HG03159 (cell line): ENCODE measurements around the gene ITGA1.

Source experiments
- ATAC-seq: cut with Tn5 transposase; IDR thresholded peaks from one replicate; pipeline ENCODE4 v1.9.1; 2021; ENCODE audit warnings: mild to moderate bottlenecking, moderate library complexity; ENCODE audit not compliant: unreplicated experiment

Gene ITGA1

DNA sequence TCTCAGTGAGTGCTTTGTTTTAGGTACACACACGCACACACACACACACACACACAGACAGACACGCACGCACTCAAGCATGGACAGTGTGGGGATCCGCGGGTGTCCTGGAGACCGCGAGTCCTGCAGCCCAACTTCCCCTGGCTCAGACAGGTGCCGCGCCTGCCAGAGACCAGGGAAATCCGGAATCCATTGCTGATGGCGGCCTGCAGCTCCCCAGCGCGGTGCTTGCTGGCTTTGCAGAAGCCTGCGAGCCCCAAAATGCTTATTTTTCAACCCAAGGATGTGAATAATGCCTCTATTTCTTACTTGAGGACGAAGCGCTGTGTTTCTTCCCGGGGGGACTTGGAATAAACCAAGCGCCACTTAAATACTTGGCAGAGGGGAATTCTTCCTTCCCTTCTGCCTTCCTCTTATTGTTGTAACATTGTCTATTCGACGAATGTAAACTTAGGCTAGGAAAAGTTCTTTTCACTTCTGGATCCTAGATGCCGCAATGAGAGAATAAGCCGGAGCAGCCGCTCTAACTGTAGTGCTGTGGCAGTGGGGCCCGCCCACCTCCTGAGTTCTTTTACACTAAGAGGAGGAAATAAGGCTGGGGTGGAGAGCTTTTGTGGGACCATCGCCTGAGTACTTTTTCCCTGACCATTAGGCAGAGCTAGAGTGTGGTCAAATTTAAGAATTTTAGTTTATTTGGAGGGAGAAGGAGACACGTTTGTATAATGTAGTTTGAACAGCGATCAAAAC is 202.2 kb downstream of the ITGA1 start:
- ATAC-seq = peak; percentile 34

DNA sequence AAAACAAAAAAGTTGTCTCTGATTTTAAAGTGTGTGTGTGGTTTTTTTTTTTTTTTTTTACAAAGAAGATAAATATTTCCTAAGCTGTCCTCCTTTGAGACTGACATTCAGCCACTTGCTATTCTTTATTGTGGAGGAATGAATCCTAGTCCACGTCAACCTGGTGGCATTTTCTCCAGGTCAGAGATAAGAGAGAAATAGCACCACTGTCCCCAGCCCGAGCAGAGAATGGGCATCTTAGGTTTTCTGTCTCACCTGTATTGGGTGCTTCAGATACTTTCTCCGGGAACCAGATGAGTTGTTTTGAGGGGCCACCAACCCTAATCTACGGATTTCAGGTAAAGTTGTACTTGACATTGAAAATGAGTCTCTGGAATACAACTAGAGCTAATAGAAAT is 202.8 kb downstream of the ITGA1 start:
- ATAC-seq = no peak

- ATAC-seq = no peak
Observed at GRCh38 chr5:52993367-52993766, 205.7 kb downstream of the ITGA1 start.

- ATAC-seq = no peak
Observed at GRCh38 chr5:52994266-52994665, 206.6 kb downstream of the ITGA1 start.

DNA sequence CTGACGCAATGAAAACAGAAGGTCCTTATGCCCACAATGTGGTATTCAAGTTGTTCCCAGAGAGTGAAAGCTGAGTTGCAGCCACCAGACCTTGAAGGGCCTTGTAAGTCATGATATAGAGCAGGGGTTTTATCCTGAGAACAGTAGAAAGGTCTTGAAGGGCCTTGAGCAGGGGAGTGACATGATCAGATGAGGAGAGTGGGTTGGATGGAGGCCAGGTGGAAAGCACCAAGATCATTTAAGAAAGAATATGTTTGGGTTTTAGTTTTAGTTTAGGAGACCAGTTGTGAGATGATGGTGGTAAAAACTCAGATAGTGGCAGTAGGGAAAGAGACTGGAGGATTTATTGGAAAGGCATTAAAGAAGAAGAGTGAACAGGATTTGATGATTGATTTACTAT is 207.4 kb downstream of the ITGA1 start:
- ATAC-seq = no peak

DNA sequence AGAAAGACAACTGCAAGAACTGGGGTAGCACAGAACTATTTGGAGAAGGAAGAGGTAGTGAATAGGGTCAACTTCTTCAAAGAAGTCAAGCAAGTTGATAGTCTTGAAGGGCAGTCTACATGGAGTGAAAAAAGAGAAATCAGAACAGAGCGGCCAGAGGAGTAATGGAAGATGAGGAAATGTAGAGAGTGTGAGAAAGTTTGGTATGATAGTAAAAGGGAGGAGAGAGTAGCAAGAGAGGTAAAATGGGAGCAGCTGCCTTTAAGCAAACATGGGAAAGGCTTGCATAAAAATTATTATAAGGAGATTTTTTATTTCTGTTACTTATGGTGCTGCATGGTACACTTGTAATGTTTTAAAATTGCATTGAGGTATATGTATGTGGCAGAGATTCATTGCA is 208.2 kb downstream of the ITGA1 start:
- no peak for ATAC-seq

DNA sequence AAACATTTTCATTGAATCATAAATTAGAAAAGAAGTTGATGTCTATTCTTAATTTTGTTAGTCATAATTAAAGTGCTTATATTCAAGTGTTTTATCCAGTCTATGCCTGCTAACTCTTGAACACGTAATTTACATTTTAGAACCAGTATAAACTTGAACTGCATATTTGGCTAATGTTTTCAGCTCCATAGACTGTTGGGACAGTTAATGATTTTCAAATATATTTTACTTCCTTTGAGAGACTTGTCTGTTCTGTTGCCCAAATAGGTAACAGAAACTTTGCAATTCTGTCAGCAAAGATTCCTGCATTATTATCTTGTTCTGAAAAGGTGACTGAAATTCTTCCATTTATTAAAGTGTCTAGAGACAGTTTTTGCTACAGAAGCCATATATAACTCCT is 209.3 kb downstream of the ITGA1 start:
- no peak for ATAC-seq

- no peak for ATAC-seq
Observed at GRCh38 chr5:52997424-52997823, 209.7 kb downstream of the ITGA1 start.

GRCh38 chr5:52998552-52999313 is 211.0 kb downstream of the ITGA1 start:
- peak; percentile 63 for ATAC-seq

- no peak for ATAC-seq
Observed at GRCh38 chr5:52999344-52999949, 211.7 kb downstream of the ITGA1 start.

DNA sequence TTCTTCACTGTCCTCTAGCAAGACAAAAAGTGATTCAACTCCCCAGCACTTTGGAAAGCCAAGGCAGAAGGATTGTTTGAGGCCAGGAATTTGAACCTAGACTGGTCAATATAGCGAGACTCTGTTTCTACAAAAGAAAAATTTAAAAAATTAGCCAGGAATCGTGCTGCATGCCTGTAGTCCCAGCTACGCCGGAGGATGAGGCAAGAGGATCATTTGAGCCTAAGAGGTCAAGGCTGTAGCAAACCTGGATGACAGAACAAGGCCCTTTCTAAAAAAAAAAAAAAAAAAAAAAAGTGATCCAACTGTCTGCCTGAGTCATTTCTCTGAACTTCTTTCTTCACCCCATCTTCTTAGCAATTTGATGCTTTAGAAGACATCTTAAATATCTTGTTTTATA is 213.8 kb downstream of the ITGA1 start:
- ATAC-seq = no peak

DNA sequence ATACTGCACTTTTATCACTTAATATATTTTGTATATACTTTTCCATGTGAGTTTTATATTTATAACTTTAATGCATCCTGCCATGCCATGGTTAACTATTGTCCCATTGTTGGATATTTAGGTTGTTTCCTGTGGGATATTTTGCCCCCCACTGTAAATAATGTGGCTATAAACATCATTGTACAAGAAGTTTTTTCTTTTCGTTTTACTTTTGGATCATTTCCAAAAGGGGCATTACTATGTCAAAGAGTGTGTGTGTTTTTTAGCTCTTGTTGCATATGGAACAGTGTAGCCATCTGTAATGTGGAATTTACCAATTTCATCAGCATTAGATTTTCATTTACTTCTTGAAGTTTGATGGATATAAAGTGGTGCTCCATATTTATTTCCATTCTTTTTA is 214.8 kb downstream of the ITGA1 start:
- no peak for ATAC-seq

- no peak for ATAC-seq
Observed at GRCh38 chr5:53003144-53003543, 215.4 kb downstream of the ITGA1 start.

- no peak for ATAC-seq
Observed at GRCh38 chr5:53006911-53007890, 219.5 kb downstream of the ITGA1 start.

GRCh38 chr5:53008751-53009150 is 221.0 kb downstream of the ITGA1 start:
- ATAC-seq = peak; percentile 99
